ENCODE measurements around the gene NMUR1. TPM values are rescaled to one million over a fixed set of nuclear protein-coding genes. Genes with fewer than 3 reads are reported as not detected.

Gene NMUR1
- total RNA-seq, 2 donors from 2014 or later, result 0.21 to 3.2 TPM

DNA sequence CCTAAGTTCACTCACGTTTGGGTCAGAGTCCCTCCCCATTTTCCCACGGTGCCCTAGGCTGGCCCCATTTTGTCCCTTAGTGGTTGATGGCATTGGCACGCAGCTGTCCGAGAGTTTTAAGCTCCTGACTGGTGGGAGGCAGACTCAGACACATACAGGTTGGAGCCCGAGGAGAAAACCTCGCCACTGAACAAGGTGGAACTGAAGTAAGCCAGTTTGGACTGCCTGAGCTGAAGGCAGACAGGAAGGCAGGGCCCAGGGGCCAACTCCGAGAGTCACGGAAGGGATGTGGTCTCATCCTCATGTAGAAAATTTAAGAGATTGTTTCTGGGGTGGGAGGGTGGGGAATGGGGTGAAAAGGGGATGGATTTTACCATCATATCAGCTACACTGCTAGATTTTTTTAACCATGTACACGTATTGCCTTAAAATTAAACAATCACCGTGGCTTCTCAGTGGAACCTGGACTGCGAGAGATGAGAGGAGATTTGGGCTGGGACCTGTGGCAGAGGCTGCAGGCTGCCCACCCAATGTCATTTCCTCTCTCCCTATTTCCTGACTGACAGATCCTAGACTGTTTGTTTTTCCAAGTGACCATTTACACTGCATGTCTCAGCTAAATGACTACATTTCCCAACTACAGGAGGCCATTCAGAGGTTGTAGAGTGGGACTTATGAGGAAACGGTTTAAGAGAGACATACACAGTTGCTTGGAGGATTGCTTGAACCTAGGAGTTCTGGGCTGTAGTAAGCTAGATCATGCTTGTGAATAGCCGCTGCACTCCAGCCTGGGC lies 19.4 kb upstream of the NMUR1 start:
- TF ChIP-seq, protein P1, sequence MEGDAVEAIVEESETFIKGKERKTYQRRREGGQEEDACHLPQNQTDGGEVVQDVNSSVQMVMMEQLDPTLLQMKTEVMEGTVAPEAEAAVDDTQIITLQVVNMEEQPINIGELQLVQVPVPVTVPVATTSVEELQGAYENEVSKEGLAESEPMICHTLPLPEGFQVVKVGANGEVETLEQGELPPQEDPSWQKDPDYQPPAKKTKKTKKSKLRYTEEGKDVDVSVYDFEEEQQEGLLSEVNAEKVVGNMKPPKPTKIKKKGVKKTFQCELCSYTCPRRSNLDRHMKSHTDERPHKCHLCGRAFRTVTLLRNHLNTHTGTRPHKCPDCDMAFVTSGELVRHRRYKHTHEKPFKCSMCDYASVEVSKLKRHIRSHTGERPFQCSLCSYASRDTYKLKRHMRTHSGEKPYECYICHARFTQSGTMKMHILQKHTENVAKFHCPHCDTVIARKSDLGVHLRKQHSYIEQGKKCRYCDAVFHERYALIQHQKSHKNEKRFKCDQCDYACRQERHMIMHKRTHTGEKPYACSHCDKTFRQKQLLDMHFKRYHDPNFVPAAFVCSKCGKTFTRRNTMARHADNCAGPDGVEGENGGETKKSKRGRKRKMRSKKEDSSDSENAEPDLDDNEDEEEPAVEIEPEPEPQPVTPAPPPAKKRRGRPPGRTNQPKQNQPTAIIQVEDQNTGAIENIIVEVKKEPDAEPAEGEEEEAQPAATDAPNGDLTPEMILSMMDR (IDR thresholded peaks at IDR 0.05), result no peak
- no peak for ATAC-seq (ENCODE audit: insufficient number of reproducible peaks, low FRiP score, low read depth)
- no peaks in the 10 kb centered on the region for H3K27me3 ChIP-seq (replicated peaks; ENCODE audit: insufficient read depth)

DNA sequence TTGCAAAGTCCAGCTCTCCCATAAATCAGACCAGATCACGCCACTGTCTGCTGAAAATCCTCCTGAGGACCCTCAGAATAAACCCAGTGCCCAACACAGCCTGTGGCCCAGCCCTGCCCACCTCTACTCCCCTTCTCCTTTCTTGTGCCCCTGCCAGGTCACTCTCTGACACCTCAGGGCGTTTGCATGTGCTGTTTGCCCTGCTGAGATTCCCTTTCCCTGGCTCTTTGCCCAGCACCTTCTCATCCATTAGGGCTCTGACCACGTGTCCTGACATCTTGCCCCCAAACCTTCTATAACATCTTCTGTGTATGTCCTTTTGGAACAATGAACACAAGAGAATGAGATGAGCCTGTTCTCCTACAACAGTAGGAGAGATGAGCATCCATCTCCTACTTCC lies 18.5 kb upstream of the NMUR1 start:
- H3K27me3 ChIP-seq (replicated peaks; ENCODE audit: insufficient read depth), result no peaks in the 10 kb centered on the region
- ATAC-seq (ENCODE audit: insufficient number of reproducible peaks, low FRiP score, low read depth) (no peak), DNase-seq (ENCODE audit: low spot score) (no peak)
- H3K4me3 ChIP-seq, result no peak overlapping the region
- no peaks in the 10 kb centered on the region for H3K36me3 ChIP-seq
- peaks cover 12% of the 10 kb centered on the region for H3K9me3 ChIP-seq
- H3K27ac ChIP-seq, result no peak overlapping the region
- TF ChIP-seq, protein P1 (IDR thresholded peaks at IDR 0.05), result no peak
- H3K4me1 ChIP-seq (ENCODE audit: control insufficient read depth in 1 of 2, low read depth in 2 of 2), result no peaks in the 10 kb centered on the region

More for the DNA sequence above, 19.4 kb upstream of the NMUR1 start:
- DNase-seq (ENCODE audit: low spot score), result no peak
- H3K9me3 ChIP-seq, result peaks cover 12% of the 10 kb centered on the region
- H3K4me3 ChIP-seq, result no peak overlapping the region
- no peak overlapping the region for H3K27ac ChIP-seq
- H3K36me3 ChIP-seq, result no peaks in the 10 kb centered on the region
- H3K4me1 ChIP-seq (ENCODE audit: control insufficient read depth in 1 of 2, low read depth in 2 of 2), result peaks cover 0 to 5% of the 10 kb centered on the region in 2 donors

DNA sequence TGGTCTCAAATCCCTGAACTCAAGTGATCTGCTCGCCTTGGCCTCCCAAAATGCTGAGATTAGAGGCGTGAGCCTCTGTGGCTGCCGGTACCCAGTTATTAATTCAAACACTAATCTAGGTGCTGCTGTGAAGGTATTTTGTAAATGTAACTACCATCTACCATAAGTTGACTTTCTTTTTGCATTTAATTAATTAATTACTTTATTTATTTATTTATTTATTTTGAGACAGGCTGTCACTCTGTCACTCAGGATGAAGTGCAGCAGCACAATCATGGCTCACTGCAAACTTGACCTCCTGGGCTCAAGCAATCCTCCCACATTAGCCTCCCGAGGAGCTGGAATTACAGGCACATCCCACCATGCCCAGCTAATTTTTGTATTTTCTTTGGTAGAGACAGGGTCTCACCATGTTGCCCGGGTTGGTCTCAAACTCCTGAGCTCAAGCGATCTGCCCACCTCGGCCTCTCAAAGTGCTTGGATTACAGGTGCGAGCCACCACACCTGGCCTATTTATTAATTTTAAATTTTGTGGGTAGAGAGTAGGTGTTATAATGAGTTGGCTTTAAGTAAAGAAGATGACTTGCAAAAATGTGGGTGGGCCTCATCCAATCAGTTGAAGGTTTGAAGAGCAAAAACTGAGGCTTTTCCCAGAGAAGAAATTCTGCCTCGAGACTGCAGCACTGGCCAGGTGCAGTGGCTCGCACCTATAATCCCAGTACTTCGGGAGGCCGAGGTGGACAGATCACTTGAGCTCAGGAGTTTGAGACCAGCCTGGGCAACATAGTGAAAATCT lies 17.3 kb upstream of the NMUR1 start:
- Histone ChIP-seq H3K4me1 (ENCODE audit: control insufficient read depth in 1 of 2, low read depth in 2 of 2) (peaks cover 0 to 1% of the 10 kb centered on the region in 2 donors), H3K9me3 (peaks cover 3% of the 10 kb centered on the region), H3K36me3 (no peaks in the 10 kb centered on the region), H3K27ac (no peak overlapping the region), H3K27me3 (replicated peaks; ENCODE audit: insufficient read depth) (no peaks in the 10 kb centered on the region), H3K4me3 (no peak overlapping the region)
- no peak for DNase-seq (ENCODE audit: low spot score)
- TF ChIP-seq, protein P1 (IDR thresholded peaks at IDR 0.05), result no peak
- ATAC-seq (ENCODE audit: insufficient number of reproducible peaks, low FRiP score, low read depth), result no peak

DNA sequence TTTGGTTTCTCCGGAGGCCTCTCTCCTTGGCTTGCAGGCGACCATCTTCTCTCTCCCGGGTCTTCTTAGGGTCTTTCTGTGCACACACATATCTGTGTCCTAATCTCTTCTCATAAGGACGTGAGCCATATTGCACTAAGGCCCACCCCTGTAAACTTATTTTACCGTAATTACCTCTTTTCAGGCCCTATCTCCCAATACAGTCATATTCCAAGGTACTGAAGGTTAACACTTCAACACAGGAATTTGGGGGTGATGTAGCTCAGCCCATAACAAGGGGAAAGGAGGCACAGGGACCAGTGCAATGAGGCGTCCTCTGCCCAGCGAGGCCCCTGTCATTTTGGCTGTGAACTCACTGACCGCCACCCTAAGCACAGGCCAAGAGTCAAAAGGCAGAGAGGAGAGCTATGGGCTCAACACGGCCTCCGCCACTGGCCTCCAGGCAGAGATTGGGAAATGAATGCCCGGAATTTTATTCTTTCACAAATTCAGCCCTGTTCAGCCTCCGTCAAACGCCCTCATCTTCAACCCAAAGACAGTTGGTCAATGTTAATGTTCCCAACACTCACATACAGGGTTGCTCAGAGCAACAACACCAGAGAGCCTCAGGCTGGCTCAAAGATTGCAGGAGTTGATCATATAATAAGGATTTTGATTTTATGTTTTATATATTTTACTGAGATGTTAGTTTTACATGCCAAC lies 15.9 kb upstream of the NMUR1 start:
- H3K9me3 ChIP-seq, result no peaks in the 10 kb centered on the region
- no peak for ATAC-seq (ENCODE audit: insufficient number of reproducible peaks, low FRiP score, low read depth)
- no peak overlapping the region for H3K27ac ChIP-seq
- no peaks in the 10 kb centered on the region for H3K27me3 ChIP-seq (replicated peaks; ENCODE audit: insufficient read depth)
- peaks cover 0 to 15% of the 10 kb centered on the region in 2 donors for H3K4me1 ChIP-seq (ENCODE audit: control insufficient read depth in 1 of 2, low read depth in 2 of 2)
- TF ChIP-seq, protein P1 (IDR thresholded peaks at IDR 0.05), result no peak
- no peak for DNase-seq (ENCODE audit: low spot score)
- H3K36me3 ChIP-seq, result no peaks in the 10 kb centered on the region
- H3K4me3 ChIP-seq, result no peak overlapping the region
